GM23338 (cell line): ENCODE measurements around the gene DCLK2. TPM values are rescaled to one million over a fixed set of nuclear protein-coding genes. Genes with fewer than 3 reads are reported as not detected.

Source experiments
- ATAC-seq: fragments of 200-7000 bp; cut with Tn5 transposase; 3 replicates; pipeline ENCODE4 v1.9.1; 2020
- DNase-seq: peaks from one replicate; pipeline ENCODE4 v3.0.0-alpha.2; 2015; ENCODE audit warnings: low spot score
- H2AFZ ChIP-seq: fragments of 200-600 bp; sonication (generic); 2 replicates; pipeline ENCODE4 v1.8.0; 2016; ENCODE audit warnings: antibody characterized with exemption, mild to moderate bottlenecking, moderate library complexity
- H3F3A ChIP-seq: fragments of 200-600 bp; sonication (generic); replicated peaks from 2 replicates; pipeline ENCODE4 v1.8.0; 2017; ENCODE audit warnings: antibody characterized with exemption, mixed run types, low read depth
- H3K27ac ChIP-seq: fragments of 200-600 bp; sonication (generic); 2 replicates; pipeline ENCODE4 v1.6.1; 2016; ENCODE audit warnings: low read depth
- H3K27me3 ChIP-seq: fragments of 200-600 bp; sonication (generic); 2 replicates; pipeline ENCODE4 v1.8.0; 2016; ENCODE audit warnings: mild to moderate bottlenecking, mixed run types, moderate library complexity; ENCODE audit not compliant: insufficient read depth
- H3K36me3 ChIP-seq: fragments of 200-600 bp; sonication (generic); 2 replicates; pipeline ENCODE4 v1.8.0; 2016; ENCODE audit warnings: mild to moderate bottlenecking; ENCODE audit not compliant: insufficient read depth
- H3K4me1 ChIP-seq: fragments of 200-600 bp; sonication (generic); 2 replicates; pipeline ENCODE4 v1.8.0; 2016; ENCODE audit warnings: mild to moderate bottlenecking, moderate library complexity; ENCODE audit not compliant: insufficient read depth
- H3K4me2 ChIP-seq: fragments of 200-600 bp; sonication (generic); 2 replicates; pipeline ENCODE4 v1.7.1; 2017; ENCODE audit warnings: mixed run types
- H3K4me3 ChIP-seq: fragments of 200-600 bp; sonication (generic); 2 replicates; pipeline ENCODE4 v1.6.1; 2016; ENCODE audit warnings: mixed run types
- H3K79me2 ChIP-seq: fragments of 200-600 bp; sonication (generic); replicated peaks from 2 replicates; pipeline ENCODE4 v1.8.0; 2017; ENCODE audit warnings: mild to moderate bottlenecking; ENCODE audit not compliant: insufficient read depth
- H3K9me2 ChIP-seq: fragments of 200-600 bp; sonication (generic); 2 replicates; pipeline ENCODE4 v1.8.0; 2017; ENCODE audit not compliant: insufficient read depth
- H4K20me1 ChIP-seq: fragments of 200-600 bp; sonication (generic); replicated peaks from 2 replicates; pipeline ENCODE4 v1.8.0; 2017; ENCODE audit warnings: mild to moderate bottlenecking; ENCODE audit not compliant: insufficient read depth
- H3K27ac Mint-ChIP-seq: 2 replicates; pipeline ENCODE4 v1.8.0; 2020; ENCODE audit warnings: inconsistent platforms, mild to moderate bottlenecking, moderate library complexity, mixed read lengths
- H3K27me3 Mint-ChIP-seq: 3 replicates; pipeline ENCODE4 v1.8.0; 2022; ENCODE audit warnings: low read depth, mild to moderate bottlenecking, moderate library complexity, mixed read lengths, inconsistent platforms; ENCODE audit not compliant: insufficient read depth, poor library complexity
- H3K36me3 Mint-ChIP-seq: 3 replicates; pipeline ENCODE4 v1.8.0; 2021; ENCODE audit warnings: low read depth, mild to moderate bottlenecking, inconsistent platforms, moderate library complexity, mixed read lengths
- H3K4me1 Mint-ChIP-seq: 3 replicates; pipeline ENCODE4 v1.8.0; 2020; ENCODE audit warnings: mild to moderate bottlenecking, inconsistent platforms, mixed read lengths
- H3K4me3 Mint-ChIP-seq: 3 replicates; pipeline ENCODE4 v1.8.0; 2021; ENCODE audit warnings: moderate library complexity, mild to moderate bottlenecking, inconsistent platforms, mixed read lengths
- H3K9me3 Mint-ChIP-seq: 3 replicates; pipeline ENCODE4 v1.8.0; 2020; ENCODE audit warnings: moderate library complexity, mild to moderate bottlenecking, inconsistent platforms, mixed read lengths
- CREB1 ChIP-seq: fragments of 250-450 bp; sonication (Bioruptor Pico); IDR thresholded peaks from 2 replicates; pipeline ENCODE4 v1.5.0; 2020; ENCODE audit warnings: low read depth, mild to moderate bottlenecking, moderate library complexity
- EZH2 ChIP-seq: fragments of 200-600 bp; sonication (generic); IDR thresholded peaks from one replicate; pipeline ENCODE4 v1.8.0; 2017; ENCODE audit warnings: antibody characterized with exemption, mild to moderate bottlenecking, low read depth; ENCODE audit not compliant: unreplicated experiment
- JUNB ChIP-seq: IDR thresholded peaks from one replicate; pipeline ENCODE4 v1.6.1; 2016; ENCODE audit warnings: antibody characterized with exemption; ENCODE audit not compliant: unreplicated experiment
- NANOG ChIP-seq: IDR thresholded peaks from 2 replicates; pipeline ENCODE4 v1.6.1; 2016; ENCODE audit warnings: antibody characterized with exemption, borderline replicate concordance
- STAT1 ChIP-seq: IDR thresholded peaks from one replicate; pipeline ENCODE4 v1.6.1; 2016; ENCODE audit warnings: antibody characterized with exemption; ENCODE audit not compliant: unreplicated experiment
- ZNF114 ChIP-seq: fragments of 250-450 bp; sonication (Bioruptor Pico); IDR thresholded peaks from 2 replicates; pipeline ENCODE4 v1.5.0; 2020; ENCODE audit warnings: mild to moderate bottlenecking, moderate library complexity
- ZNF331 ChIP-seq: fragments of 250-450 bp; sonication (Bioruptor Pico); IDR thresholded peaks from 2 replicates; pipeline ENCODE4 v1.5.0; 2020; ENCODE audit warnings: low read depth, mild to moderate bottlenecking, moderate library complexity
- polyA plus RNA-seq: library from polyadenylated mRNA; unstranded; fragments of >200 nt; fragmentation: Nextera tagmentation; extraction: Ambion mirVana; gene quantifications from 2 replicates; pipeline ENCODE4 v1.2.1, GENCODE V29; 2016
- total RNA-seq: library from RNA; depleted of rRNA; stranded (reverse); fragments of >200 nt; shearing (Covaris generic); gene quantifications from 2 replicates; pipeline ENCODE4 v1.2.3, GENCODE V29; 2014
- TF ChIP-seq, protein P1 (sequence below): fragments of 250-450 bp; sonication (Bioruptor Pico); IDR thresholded peaks from 2 replicates; pipeline ENCODE4 v1.5.0; 2020; ENCODE audit warnings: mild to moderate bottlenecking, moderate library complexity
- TF ChIP-seq, protein P2 (sequence below): IDR thresholded peaks from 2 replicates; pipeline ENCODE4 v1.6.1; 2016; ENCODE audit warnings: antibody characterized with exemption
- TF ChIP-seq, protein P3 (sequence below): IDR thresholded peaks from one replicate; pipeline ENCODE4 v1.6.1; 2018; ENCODE audit warnings: antibody characterized with exemption; ENCODE audit not compliant: unreplicated experiment

DCLK2 gene
- total and polyA plus RNA-seq, 2 experiments from 2014 or later: 0.49 TPM; not detected in 1

GRCh38 chr4:150051111-150051510 is 27.1 kb upstream of the DCLK2 start (continued):
- no peak for TF ChIP-seq CREB1 (CRISPR knock-in tag)
- no peak for TF ChIP-seq NANOG
- TF ChIP-seq ZNF331: no peak

- no peak overlapping the region for H3K27ac ChIP-seq
- H3K79me2 ChIP-seq: no peaks in the 10 kb centered on the region
- no peak for TF ChIP-seq JUNB
- H3K36me3 ChIP-seq: 0 out of 2 replicates have a peak, but pooled peaks cover 3% of the 10 kb centered on the region
- no peak for DNase-seq
- peaks cover 1% of the 10 kb centered on the region for H3K27me3 Mint-ChIP-seq
- H3K9me2 ChIP-seq: 0 out of 2 replicates have a peak, but pooled peaks cover 3% of the 10 kb centered on the region
- no peaks in the 10 kb centered on the region for H3K27me3 ChIP-seq
- H3K4me1 Mint-ChIP-seq: no peaks in the 10 kb centered on the region
- ATAC-seq: no peak
- H3K27ac Mint-ChIP-seq: no peak overlapping the region
- H3K9me3 Mint-ChIP-seq: peaks cover 12% of the 10 kb centered on the region
- no peak overlapping the region for H3K4me3 Mint-ChIP-seq
- H2AFZ ChIP-seq: no peak overlapping the region
- H3K4me3 ChIP-seq: no peak overlapping the region
- H3F3A ChIP-seq: no peaks in the 10 kb centered on the region
- no peaks in the 10 kb centered on the region; the same call in 2 of the 3 replicates for H3K36me3 Mint-ChIP-seq
- no peaks in the 10 kb centered on the region for H4K20me1 ChIP-seq
- H3K4me2 ChIP-seq: no peak overlapping the region
- H3K4me1 ChIP-seq: no peaks in the 10 kb centered on the region
Observed at GRCh38 chr4:150055467-150055866, 22.8 kb upstream of the DCLK2 start.

GRCh38 chr4:150056569-150056968 is 21.7 kb upstream of the DCLK2 start:
- H3K4me2 ChIP-seq: no peak overlapping the region
- H3K4me3 Mint-ChIP-seq: no peak overlapping the region
- no peak overlapping the region for H3K27ac Mint-ChIP-seq
- peaks cover 12% of the 10 kb centered on the region for H3K9me3 Mint-ChIP-seq
- ATAC-seq: no peak
- H2AFZ ChIP-seq: no peak overlapping the region
- H3F3A ChIP-seq: no peaks in the 10 kb centered on the region
- H3K9me2 ChIP-seq: 0 out of 2 replicates have a peak, but pooled peaks cover 3% of the 10 kb centered on the region
- 0 out of 2 replicates have a peak, but pooled peaks cover 3% of the 10 kb centered on the region for H3K36me3 ChIP-seq
- no peak for DNase-seq
- no peak overlapping the region for H3K4me3 ChIP-seq
- no peaks in the 10 kb centered on the region for H3K4me1 ChIP-seq
- no peaks in the 10 kb centered on the region for H3K27me3 ChIP-seq
- no peaks in the 10 kb centered on the region for H3K79me2 ChIP-seq
- H3K27me3 Mint-ChIP-seq: peaks cover 1% of the 10 kb centered on the region
- H3K27ac ChIP-seq: no peak overlapping the region
- H3K4me1 Mint-ChIP-seq: no peaks in the 10 kb centered on the region
- no peaks in the 10 kb centered on the region; the same call in 2 of the 3 replicates for H3K36me3 Mint-ChIP-seq
- H4K20me1 ChIP-seq: no peaks in the 10 kb centered on the region
- TF ChIP-seq NANOG (no peak), CREB1 (CRISPR knock-in tag) (no peak), EZH2 (no peak), ZNF114 (CRISPR knock-in tag) (no peak), JUNB (no peak), STAT1 (no peak)
- TF ChIP-seq, protein P1, sequence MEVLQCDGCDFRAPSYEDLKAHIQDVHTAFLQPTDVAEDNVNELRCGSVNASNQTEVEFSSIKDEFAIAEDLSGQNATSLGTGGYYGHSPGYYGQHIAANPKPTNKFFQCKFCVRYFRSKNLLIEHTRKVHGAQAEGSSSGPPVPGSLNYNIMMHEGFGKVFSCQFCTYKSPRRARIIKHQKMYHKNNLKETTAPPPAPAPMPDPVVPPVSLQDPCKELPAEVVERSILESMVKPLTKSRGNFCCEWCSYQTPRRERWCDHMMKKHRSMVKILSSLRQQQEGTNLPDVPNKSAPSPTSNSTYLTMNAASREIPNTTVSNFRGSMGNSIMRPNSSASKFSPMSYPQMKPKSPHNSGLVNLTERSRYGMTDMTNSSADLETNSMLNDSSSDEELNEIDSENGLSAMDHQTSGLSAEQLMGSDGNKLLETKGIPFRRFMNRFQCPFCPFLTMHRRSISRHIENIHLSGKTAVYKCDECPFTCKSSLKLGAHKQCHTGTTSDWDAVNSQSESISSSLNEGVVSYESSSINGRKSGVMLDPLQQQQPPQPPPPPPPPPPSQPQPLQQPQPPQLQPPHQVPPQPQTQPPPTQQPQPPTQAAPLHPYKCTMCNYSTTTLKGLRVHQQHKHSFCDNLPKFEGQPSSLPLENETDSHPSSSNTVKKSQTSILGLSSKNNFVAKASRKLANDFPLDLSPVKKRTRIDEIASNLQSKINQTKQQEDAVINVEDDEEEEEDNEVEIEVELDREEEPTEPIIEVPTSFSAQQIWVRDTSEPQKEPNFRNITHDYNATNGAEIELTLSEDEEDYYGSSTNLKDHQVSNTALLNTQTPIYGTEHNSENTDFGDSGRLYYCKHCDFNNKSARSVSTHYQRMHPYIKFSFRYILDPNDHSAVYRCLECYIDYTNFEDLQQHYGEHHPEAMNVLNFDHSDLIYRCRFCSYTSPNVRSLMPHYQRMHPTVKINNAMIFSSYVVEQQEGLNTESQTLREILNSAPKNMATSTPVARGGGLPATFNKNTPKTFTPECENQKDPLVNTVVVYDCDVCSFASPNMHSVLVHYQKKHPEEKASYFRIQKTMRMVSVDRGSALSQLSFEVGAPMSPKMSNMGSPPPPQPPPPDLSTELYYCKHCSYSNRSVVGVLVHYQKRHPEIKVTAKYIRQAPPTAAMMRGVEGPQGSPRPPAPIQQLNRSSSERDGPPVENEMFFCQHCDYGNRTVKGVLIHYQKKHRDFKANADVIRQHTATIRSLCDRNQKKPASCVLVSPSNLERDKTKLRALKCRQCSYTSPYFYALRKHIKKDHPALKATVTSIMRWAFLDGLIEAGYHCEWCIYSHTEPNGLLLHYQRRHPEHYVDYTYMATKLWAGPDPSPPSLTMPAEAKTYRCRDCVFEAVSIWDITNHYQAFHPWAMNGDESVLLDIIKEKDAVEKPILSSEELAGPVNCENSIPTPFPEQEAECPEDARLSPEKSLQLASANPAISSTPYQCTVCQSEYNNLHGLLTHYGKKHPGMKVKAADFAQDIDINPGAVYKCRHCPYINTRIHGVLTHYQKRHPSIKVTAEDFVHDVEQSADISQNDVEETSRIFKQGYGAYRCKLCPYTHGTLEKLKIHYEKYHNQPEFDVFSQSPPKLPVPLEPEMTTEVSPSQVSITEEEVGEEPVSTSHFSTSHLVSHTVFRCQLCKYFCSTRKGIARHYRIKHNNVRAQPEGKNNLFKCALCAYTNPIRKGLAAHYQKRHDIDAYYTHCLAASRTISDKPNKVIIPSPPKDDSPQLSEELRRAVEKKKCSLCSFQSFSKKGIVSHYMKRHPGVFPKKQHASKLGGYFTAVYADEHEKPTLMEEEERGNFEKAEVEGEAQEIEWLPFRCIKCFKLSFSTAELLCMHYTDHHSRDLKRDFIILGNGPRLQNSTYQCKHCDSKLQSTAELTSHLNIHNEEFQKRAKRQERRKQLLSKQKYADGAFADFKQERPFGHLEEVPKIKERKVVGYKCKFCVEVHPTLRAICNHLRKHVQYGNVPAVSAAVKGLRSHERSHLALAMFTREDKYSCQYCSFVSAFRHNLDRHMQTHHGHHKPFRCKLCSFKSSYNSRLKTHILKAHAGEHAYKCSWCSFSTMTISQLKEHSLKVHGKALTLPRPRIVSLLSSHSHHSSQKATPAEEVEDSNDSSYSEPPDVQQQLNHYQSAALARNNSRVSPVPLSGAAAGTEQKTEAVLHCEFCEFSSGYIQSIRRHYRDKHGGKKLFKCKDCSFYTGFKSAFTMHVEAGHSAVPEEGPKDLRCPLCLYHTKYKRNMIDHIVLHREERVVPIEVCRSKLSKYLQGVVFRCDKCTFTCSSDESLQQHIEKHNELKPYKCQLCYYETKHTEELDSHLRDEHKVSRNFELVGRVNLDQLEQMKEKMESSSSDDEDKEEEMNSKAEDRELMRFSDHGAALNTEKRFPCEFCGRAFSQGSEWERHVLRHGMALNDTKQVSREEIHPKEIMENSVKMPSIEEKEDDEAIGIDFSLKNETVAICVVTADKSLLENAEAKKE (CRISPR knock-in tag): no peak
- TF ChIP-seq, protein P2, sequence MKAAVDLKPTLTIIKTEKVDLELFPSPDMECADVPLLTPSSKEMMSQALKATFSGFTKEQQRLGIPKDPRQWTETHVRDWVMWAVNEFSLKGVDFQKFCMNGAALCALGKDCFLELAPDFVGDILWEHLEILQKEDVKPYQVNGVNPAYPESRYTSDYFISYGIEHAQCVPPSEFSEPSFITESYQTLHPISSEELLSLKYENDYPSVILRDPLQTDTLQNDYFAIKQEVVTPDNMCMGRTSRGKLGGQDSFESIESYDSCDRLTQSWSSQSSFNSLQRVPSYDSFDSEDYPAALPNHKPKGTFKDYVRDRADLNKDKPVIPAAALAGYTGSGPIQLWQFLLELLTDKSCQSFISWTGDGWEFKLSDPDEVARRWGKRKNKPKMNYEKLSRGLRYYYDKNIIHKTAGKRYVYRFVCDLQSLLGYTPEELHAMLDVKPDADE: no peak
- TF ChIP-seq, protein P3, sequence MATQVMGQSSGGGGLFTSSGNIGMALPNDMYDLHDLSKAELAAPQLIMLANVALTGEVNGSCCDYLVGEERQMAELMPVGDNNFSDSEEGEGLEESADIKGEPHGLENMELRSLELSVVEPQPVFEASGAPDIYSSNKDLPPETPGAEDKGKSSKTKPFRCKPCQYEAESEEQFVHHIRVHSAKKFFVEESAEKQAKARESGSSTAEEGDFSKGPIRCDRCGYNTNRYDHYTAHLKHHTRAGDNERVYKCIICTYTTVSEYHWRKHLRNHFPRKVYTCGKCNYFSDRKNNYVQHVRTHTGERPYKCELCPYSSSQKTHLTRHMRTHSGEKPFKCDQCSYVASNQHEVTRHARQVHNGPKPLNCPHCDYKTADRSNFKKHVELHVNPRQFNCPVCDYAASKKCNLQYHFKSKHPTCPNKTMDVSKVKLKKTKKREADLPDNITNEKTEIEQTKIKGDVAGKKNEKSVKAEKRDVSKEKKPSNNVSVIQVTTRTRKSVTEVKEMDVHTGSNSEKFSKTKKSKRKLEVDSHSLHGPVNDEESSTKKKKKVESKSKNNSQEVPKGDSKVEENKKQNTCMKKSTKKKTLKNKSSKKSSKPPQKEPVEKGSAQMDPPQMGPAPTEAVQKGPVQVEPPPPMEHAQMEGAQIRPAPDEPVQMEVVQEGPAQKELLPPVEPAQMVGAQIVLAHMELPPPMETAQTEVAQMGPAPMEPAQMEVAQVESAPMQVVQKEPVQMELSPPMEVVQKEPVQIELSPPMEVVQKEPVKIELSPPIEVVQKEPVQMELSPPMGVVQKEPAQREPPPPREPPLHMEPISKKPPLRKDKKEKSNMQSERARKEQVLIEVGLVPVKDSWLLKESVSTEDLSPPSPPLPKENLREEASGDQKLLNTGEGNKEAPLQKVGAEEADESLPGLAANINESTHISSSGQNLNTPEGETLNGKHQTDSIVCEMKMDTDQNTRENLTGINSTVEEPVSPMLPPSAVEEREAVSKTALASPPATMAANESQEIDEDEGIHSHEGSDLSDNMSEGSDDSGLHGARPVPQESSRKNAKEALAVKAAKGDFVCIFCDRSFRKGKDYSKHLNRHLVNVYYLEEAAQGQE: no peak
